ENCODE results near the gene KNL1. TPM values are rescaled to one million over a fixed set of nuclear protein-coding genes. Genes with fewer than 3 reads are reported as not detected.

KNL1 gene
- total RNA-seq, 1 donor from 2014 or later: 33.4 TPM

DNA sequence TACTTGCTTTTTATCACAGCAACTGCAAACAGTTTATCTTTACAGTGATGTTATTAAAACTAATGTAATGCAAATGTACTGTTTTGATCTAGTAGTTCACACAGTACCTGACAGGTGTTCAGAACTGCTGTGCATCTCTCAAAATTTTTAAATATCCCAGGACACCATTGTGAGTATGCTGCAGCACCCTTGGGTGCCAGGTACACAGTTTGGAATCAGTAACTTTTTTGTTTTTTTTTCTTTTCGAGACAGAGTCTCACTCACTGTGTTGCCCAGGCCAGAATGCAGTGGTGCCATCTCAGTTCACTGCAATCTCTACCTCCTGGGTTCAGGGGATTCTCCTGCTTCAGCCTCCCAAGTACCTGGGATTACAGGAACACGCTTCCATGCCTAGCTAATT lies 3.0 kb downstream of the KNL1 start:
- no peak for DNase-seq (ENCODE audit: low read depth, low spot score)
- Mint-ChIP-seq H3K27me3 (ENCODE audit: low read depth) (peaks cover 6% of the 10 kb centered on the region), H3K27ac (ENCODE audit: unreplicated experiment) (no peak overlapping the region), H3K36me3 (ENCODE audit: low read depth) (peaks cover 4% of the 10 kb centered on the region), H3K9me3 (peaks cover 2% of the 10 kb centered on the region), H3K4me1 (peaks cover 20% of the 10 kb centered on the region), H3K4me3 (peak overlapping the region; percentile 61)
- TF ChIP-seq, protein P1, sequence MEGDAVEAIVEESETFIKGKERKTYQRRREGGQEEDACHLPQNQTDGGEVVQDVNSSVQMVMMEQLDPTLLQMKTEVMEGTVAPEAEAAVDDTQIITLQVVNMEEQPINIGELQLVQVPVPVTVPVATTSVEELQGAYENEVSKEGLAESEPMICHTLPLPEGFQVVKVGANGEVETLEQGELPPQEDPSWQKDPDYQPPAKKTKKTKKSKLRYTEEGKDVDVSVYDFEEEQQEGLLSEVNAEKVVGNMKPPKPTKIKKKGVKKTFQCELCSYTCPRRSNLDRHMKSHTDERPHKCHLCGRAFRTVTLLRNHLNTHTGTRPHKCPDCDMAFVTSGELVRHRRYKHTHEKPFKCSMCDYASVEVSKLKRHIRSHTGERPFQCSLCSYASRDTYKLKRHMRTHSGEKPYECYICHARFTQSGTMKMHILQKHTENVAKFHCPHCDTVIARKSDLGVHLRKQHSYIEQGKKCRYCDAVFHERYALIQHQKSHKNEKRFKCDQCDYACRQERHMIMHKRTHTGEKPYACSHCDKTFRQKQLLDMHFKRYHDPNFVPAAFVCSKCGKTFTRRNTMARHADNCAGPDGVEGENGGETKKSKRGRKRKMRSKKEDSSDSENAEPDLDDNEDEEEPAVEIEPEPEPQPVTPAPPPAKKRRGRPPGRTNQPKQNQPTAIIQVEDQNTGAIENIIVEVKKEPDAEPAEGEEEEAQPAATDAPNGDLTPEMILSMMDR (conservative IDR thresholded peaks at IDR 0.05): no peak

DNA sequence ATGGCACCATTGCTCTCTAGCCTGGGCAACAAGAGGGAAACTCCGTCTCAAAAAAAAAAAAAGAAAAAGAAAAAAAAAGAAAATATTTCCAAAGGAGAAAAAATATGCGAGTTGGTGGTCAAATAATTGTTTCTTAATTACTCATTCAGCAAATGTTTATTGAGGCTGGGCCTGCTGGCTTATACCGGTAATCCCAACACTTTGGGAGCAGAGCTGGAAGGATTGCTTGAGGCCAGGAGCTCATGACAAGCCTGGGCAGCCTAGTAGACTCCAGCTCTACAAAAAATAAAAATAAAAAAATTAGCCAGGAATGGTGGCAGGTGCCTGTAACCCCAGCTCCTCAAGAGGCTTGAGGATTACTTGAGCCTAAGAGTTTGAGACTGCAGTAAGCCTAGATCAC lies 4.1 kb downstream of the KNL1 start:
- Mint-ChIP-seq H3K27me3 (ENCODE audit: low read depth) (peaks cover 6% of the 10 kb centered on the region), H3K36me3 (ENCODE audit: low read depth) (peaks cover 4% of the 10 kb centered on the region), H3K27ac (ENCODE audit: unreplicated experiment) (no peak overlapping the region), H3K4me1 (peaks cover 20% of the 10 kb centered on the region), H3K9me3 (peaks cover 2% of the 10 kb centered on the region), H3K4me3 (no peak overlapping the region)
- TF ChIP-seq, protein P1 (conservative IDR thresholded peaks at IDR 0.05): no peak
- no peak for DNase-seq (ENCODE audit: low read depth, low spot score)

DNA sequence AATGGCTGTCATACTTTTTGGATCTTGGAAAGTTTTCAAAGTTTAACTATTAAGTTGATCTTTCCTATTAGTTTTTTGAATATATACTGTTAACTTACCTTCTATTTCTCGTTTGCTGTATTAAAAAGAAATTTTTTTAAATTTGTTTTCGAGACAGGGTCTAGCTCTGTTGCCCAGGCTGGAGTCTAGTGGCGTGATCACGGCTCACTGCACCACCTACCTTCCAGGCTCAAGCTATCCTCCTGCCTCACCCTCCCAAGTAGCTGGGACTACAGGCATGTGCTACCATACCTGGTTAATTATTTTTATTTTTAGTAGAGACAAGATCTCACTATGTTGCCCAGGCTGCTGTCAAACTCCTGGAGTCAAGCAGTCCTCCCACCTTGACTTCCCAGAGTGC lies 4.6 kb downstream of the KNL1 start:
- no peak for DNase-seq (ENCODE audit: low read depth, low spot score)
- Mint-ChIP-seq H3K27me3 (ENCODE audit: low read depth) (peaks cover 4% of the 10 kb centered on the region), H3K36me3 (ENCODE audit: low read depth) (peaks cover 3% of the 10 kb centered on the region), H3K4me1 (peaks cover 18% of the 10 kb centered on the region), H3K27ac (ENCODE audit: unreplicated experiment) (no peak overlapping the region), H3K4me3 (no peak overlapping the region), H3K9me3 (peaks cover 1% of the 10 kb centered on the region)
- TF ChIP-seq, protein P1 (conservative IDR thresholded peaks at IDR 0.05): no peak

DNA sequence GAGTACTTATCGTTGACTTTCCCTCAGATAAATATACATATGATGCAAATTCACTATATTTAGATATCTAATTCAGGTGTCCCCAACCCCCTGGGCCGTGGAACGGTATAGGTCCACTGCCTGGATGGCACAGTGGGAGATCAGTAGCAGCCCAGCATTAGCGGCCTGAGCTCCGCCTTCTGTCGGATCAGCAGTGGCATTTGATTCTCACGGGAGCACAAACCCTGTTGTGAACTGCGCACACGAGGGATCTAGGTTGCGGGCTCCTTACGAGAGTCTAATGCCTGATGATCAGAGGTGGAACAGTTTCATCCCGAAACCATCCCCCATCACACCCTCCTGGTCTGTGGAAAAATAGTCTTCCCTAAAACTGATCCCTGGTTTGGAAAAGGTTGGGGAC lies 6.9 kb downstream of the KNL1 start:
- Mint-ChIP-seq H3K4me1 (peaks cover 6% of the 10 kb centered on the region), H3K36me3 (ENCODE audit: low read depth) (no peaks in the 10 kb centered on the region), H3K27ac (ENCODE audit: unreplicated experiment) (no peak overlapping the region), H3K27me3 (ENCODE audit: low read depth) (no peaks in the 10 kb centered on the region), H3K4me3 (no peak overlapping the region), H3K9me3 (no peaks in the 10 kb centered on the region)
- DNase-seq (ENCODE audit: low read depth, low spot score): no peak
- TF ChIP-seq, protein P1 (conservative IDR thresholded peaks at IDR 0.05): no peak

DNA sequence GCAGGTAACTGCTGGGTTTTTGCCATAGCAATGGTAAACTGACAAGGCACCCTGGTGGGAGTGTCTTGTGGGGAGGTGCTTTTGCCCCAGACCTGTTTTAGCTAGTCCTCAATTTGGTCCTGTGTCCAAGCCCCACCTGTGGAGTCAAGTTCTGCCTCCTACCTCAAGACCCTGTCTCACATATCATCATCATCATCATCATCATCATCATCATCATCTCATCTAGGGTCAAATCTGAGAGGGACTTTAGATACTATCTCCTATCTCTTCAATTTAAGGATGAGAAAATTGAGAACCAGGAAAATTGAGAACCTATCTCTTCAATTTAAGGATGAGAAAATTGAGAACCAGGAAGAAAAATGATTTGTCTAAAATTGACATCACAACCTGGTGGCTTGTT lies 9.9 kb downstream of the KNL1 start:
- Mint-ChIP-seq H3K4me3 (no peak overlapping the region), H3K4me1 (peaks cover 5% of the 10 kb centered on the region), H3K27me3 (ENCODE audit: low read depth) (no peaks in the 10 kb centered on the region), H3K36me3 (ENCODE audit: low read depth) (peaks cover 3% of the 10 kb centered on the region), H3K27ac (ENCODE audit: unreplicated experiment) (no peak overlapping the region), H3K9me3 (no peaks in the 10 kb centered on the region)
- TF ChIP-seq, protein P1 (conservative IDR thresholded peaks at IDR 0.05): no peak
- no peak for DNase-seq (ENCODE audit: low read depth, low spot score)

DNA sequence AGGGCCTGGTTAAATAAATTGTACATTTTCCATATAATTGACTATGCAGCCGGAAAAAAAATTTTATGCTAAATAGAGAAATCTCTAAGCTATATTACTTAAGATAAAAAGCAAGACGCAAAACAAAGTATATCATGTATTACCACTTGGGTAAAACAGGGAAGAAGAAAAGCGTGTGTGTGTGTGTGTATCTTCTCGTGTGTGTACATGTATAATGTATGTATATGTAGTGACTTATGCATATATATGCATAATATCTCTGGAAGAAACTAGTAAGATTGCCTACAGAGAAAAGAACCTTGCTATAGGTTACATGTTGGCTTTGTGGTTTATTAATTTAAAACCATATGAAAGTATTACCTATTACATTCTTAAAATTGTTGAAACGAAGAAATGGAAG lies 19.0 kb downstream of the KNL1 start:
- Mint-ChIP-seq H3K4me3 (no peak overlapping the region), H3K36me3 (ENCODE audit: low read depth) (peaks cover 3% of the 10 kb centered on the region), H3K27ac (ENCODE audit: unreplicated experiment) (no peak overlapping the region), H3K27me3 (ENCODE audit: low read depth) (no peaks in the 10 kb centered on the region), H3K9me3 (no peaks in the 10 kb centered on the region), H3K4me1 (no peaks in the 10 kb centered on the region)
- no peak for DNase-seq (ENCODE audit: low read depth, low spot score)
- TF ChIP-seq, protein P1 (conservative IDR thresholded peaks at IDR 0.05): no peak
